SK-N-MC (cell line): ENCODE data around the gene HTR2A.

Experiments
- EZH2 ChIP-seq: fragments of 200-600 bp; sonication (generic); IDR thresholded peaks from one replicate; pipeline ENCODE4 v1.6.1; 2017; ENCODE audit warnings: antibody characterized with exemption
- FOXP2 ChIP-seq: optimal IDR thresholded peaks from 2 replicates; pipeline ENCODE3; 2011; ENCODE audit warnings: mild to moderate bottlenecking, moderate library complexity; ENCODE audit not compliant: insufficient read depth; ENCODE audit errors: extremely low read length, control extremely low read depth
- POLR2AphosphoS5 ChIP-seq: IDR thresholded peaks from 2 replicates; pipeline ENCODE4 v1.6.1; 2012; ENCODE audit warnings: mild to moderate bottlenecking, low read depth, low read length, borderline replicate concordance

DNA sequence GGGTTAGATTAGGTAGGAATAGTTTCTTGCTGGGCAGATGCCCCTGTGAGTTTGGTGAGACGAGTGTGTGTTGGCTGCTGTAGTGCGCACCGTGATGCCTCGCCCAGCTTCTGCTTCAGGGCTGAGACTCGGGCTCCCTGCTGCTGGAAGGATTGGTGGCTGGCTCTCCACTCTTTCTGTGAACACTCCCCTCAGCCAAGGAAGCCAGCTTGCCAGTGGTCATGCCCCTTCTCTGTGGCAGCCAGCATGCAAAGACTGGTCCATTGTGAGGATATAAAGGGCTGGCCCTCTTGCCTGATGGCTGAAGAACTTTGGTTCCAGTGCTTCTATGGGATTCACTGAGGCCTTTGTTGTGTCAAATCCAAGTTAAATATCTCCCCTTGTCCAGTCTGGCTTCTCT, 2.9 kb upstream of the HTR2A start:
- no peak for TF ChIP-seq POLR2AphosphoS5
- TF ChIP-seq EZH2, result no peak
- TF ChIP-seq FOXP2, result no peak
